GM12878 (cell line): Measurements from ENCODE around the gene ADGRD2. TPM values are rescaled to one million over a fixed set of nuclear protein-coding genes. Genes with fewer than 3 reads are reported as not detected.

Source experiments
- ATAC-seq: fragments of 200-7000 bp; cut with Tn5 transposase; 3 replicates; pipeline ENCODE4 v1.9.1; 2020; ENCODE audit warnings: mild to moderate bottlenecking, moderate library complexity
- BruUV-seq: library from RNA; stranded (reverse); fragments of 400-500 nt; replicated peaks from 2 replicates; lab custom pipeline; 2021; lab: Mats Ljungman, UMichigan
- CTCF ChIA-PET: fragments of 300-600 bp; sonication (Branson Sonifier 250); formaldehyde crosslinking; extraction: SDS; loops from one replicate; lab custom pipeline; 2021; ENCODE audit warnings: inconsistent platforms; lab: Yijun Ruan, JAX
- POLR2A ChIA-PET: fragments of 350-600 bp; formaldehyde crosslinking; extraction: SDS; loops from one replicate; lab custom pipeline; 2021; ENCODE audit warnings: inconsistent platforms; lab: Charles Lee
- RAD21 ChIA-PET: fragments of 300-600 bp; sonication (Branson Sonifier 250); formaldehyde crosslinking; loops from one replicate; lab custom pipeline; 2023; ENCODE audit warnings: antibody characterized with exemption; ENCODE audit not compliant: unreplicated experiment; lab: Charles Lee
- SMC1A ChIA-PET: fragments of 300-600 bp; sonication (Branson Sonifier 250); formaldehyde crosslinking; loops from one replicate; lab custom pipeline; 2023; ENCODE audit not compliant: unreplicated experiment, uncharacterized antibody; lab: Charles Lee
- DNase-seq: peaks from one replicate; pipeline ENCODE4 v3.0.0-alpha.2; 2011; ENCODE audit warnings: low read depth, low spot score
- FAIRE-seq: peaks from 3 replicates; lab custom pipeline; 2011; peaks lifted over from hg19 to GRCh38; lab: Jason Lieb, UNC
- H2AFZ ChIP-seq: 2 replicates; pipeline ENCODE4 v1.6.0; 2011; ENCODE audit warnings: low read depth, low read length, control low read depth; ENCODE audit not compliant: control insufficient read depth
- H3K27ac ChIP-seq: 2 replicates; pipeline ENCODE4 v1.5.1; 2011; ENCODE audit warnings: control low read depth; ENCODE audit not compliant: control insufficient read depth, insufficient read depth
- H3K27me3 ChIP-seq, 2 experiments: replicated peaks in 1 of 2; 2 replicates each; pipeline versions ENCODE4 v1.6.0 to v1.6.1; 2011; ENCODE audit warnings: low read length in 1 of 2; ENCODE audit not compliant: control insufficient read depth in 2 of 2, insufficient read depth in 2 of 2
- H3K36me3 ChIP-seq, 2 experiments: 2 replicates each; pipeline ENCODE4 v1.5.1; 2011; ENCODE audit warnings: low read length in 1 of 2; ENCODE audit not compliant: control insufficient read depth in 2 of 2, insufficient read depth in 2 of 2
- H3K4me1 ChIP-seq: 2 replicates; pipeline ENCODE4 v1.6.1; 2011; ENCODE audit warnings: mild to moderate bottlenecking, low read length, moderate library complexity, mixed read lengths; ENCODE audit not compliant: control insufficient read depth, insufficient read depth
- H3K4me2 ChIP-seq: 2 replicates; pipeline ENCODE4 v1.6.0; 2011; ENCODE audit warnings: control low read depth; ENCODE audit not compliant: control insufficient read depth, insufficient read depth
- H3K4me3 ChIP-seq: fragments of 200-600 bp; sonication (generic); 2 replicates; pipeline ENCODE4 v1.5.1; 2016
- H3K79me2 ChIP-seq: 2 replicates; pipeline ENCODE4 v1.6.0; 2011; ENCODE audit warnings: low read length; ENCODE audit not compliant: control insufficient read depth, insufficient read depth
- H3K9ac ChIP-seq: 2 replicates; pipeline ENCODE4 v1.8.0; 2011; ENCODE audit warnings: low read length, control low read depth, mixed read lengths; ENCODE audit not compliant: control insufficient read depth, insufficient read depth
- H3K9me3 ChIP-seq: replicated peaks from 3 replicates; pipeline ENCODE4 v1.5.1; 2011; ENCODE audit warnings: mild to moderate bottlenecking, low read length; ENCODE audit not compliant: control insufficient read depth, insufficient read depth
- H4K20me1 ChIP-seq: 2 replicates; pipeline ENCODE4 v1.6.0; 2011; ENCODE audit not compliant: control insufficient read depth, insufficient read depth
- ASH2L ChIP-seq: fragments of 300-600, 200-600 bp; sonication (generic); IDR thresholded peaks from 2 replicates; pipeline ENCODE4 v1.6.1; 2017; ENCODE audit warnings: low read depth, mild to moderate bottlenecking, borderline replicate concordance
- ATF7 ChIP-seq: fragments of 450-650 bp; IDR thresholded peaks from 2 replicates; pipeline ENCODE4 v1.6.1; 2016; ENCODE audit warnings: low read depth, mild to moderate bottlenecking
- BACH1 ChIP-seq: fragments of 450-650 bp; IDR thresholded peaks from 2 replicates; pipeline ENCODE4 v1.6.1; 2017; ENCODE audit warnings: mild to moderate bottlenecking, borderline replicate concordance
- BCL11A ChIP-seq: IDR thresholded peaks from 2 replicates; pipeline ENCODE4 v1.6.1; 2011; ENCODE audit warnings: low read depth, low read length
- CBFB ChIP-seq: IDR thresholded peaks from 2 replicates; pipeline ENCODE4 v1.6.1; 2016; ENCODE audit warnings: antibody characterized with exemption, low read depth
- HDAC2 ChIP-seq: fragments of 200-600 bp; sonication (generic); IDR thresholded peaks from 2 replicates; pipeline ENCODE4 v1.6.1; 2017
- MEF2B ChIP-seq: fragments of 450-650 bp; IDR thresholded peaks from 2 replicates; pipeline ENCODE4 v1.6.1; 2018; ENCODE audit warnings: mild to moderate bottlenecking, moderate library complexity; ENCODE audit not compliant: partially characterized antibody, poor library complexity, severe bottlenecking
- NR2C1 ChIP-seq: fragments of 450-650 bp; IDR thresholded peaks from 2 replicates; pipeline ENCODE4 v1.6.1; 2017; ENCODE audit warnings: antibody characterized with exemption, mild to moderate bottlenecking, moderate library complexity
- POLR2A ChIP-seq: IDR thresholded peaks from 2 replicates; pipeline ENCODE4 v1.6.1; 2011; ENCODE audit warnings: low read depth, mild to moderate bottlenecking, low read length
- SUZ12 ChIP-seq: fragments of 200-600 bp; sonication (generic); IDR thresholded peaks from one replicate; pipeline ENCODE4 v1.6.1; 2018; ENCODE audit warnings: antibody characterized with exemption, mild to moderate bottlenecking; ENCODE audit not compliant: unreplicated experiment
- ZNF207 ChIP-seq: fragments of 450-650 bp; IDR thresholded peaks from 2 replicates; pipeline ENCODE4 v1.6.1; 2014; ENCODE audit warnings: antibody characterized with exemption, mild to moderate bottlenecking, borderline replicate concordance
- ZNF217 ChIP-seq: fragments of 450-650 bp; IDR thresholded peaks from 2 replicates; pipeline ENCODE4 v1.6.1; 2017; ENCODE audit warnings: antibody characterized with exemption, mild to moderate bottlenecking
- WGBS: methylation state at CpG from one replicate; pipeline ENCODE4 v1.1.6; 2016; ENCODE audit warnings: low lambda C conversion rate; ENCODE audit not compliant: insufficient replicate concordance, insufficient coverage; ENCODE audit errors: missing lambda C conversion rate; 5-methylcytosine and 5-hydroxymethylcytosine counted together
- in situ Hi-C: fragments of 300-500 bp; cut with MboI; formaldehyde crosslinking; loops from 9 replicates; pipeline ENCODE4 v1.14.3; 2018; ENCODE audit warnings: mixed read lengths
- intact Hi-C: fragments of 100-400 bp; cut with micrococcal nuclease; formaldehyde crosslinking; loops from one replicate; pipeline ENCODE4 v1.14.2; 2022; ENCODE audit not compliant: unreplicated experiment
- polyA plus RNA-seq, 11 experiments: library from polyadenylated mRNA; depleted of rRNA in 4 of 11; unstranded in 6 of 11; stranded (reverse) in 5 of 11; fragments of >200 nt; fragmentation: Nextera tagmentation in 4 of 11; fragmentation: Illumina TruSeq in 1 of 11; extraction: Ambion mirVana in 4 of 11; extraction: Trizol in 1 of 11; gene quantifications; 1 replicate in 1 of 11; 2 replicates in 10 of 11; pipeline versions ENCODE4 v1.2.1 to v1.2.3, GENCODE V29; 2011 to 2016; ENCODE audit warnings: inconsistent platforms in 2 of 11, missing spikeins in 2 of 11, low read depth in 1 of 11
- total RNA-seq, 4 experiments: library from RNA; depleted of rRNA in 3 of 4; stranded (reverse); fragments of >200 nt in 3 of 4; fragmentation: Illumina TruSeq in 1 of 4; extraction: Trizol in 1 of 4; gene quantifications; 2 replicates each; pipeline versions ENCODE4 v1.2.1 to v1.2.3, GENCODE V29; 2013 to 2021
- TF ChIP-seq, protein P1 (sequence below): fragments of 450-650 bp; IDR thresholded peaks from 2 replicates; pipeline ENCODE4 v1.6.1; 2017; ENCODE audit warnings: borderline replicate concordance
- TF ChIP-seq, protein P2 (sequence below): IDR thresholded peaks from 2 replicates; pipeline ENCODE4 v1.6.1; 2012; ENCODE audit warnings: mild to moderate bottlenecking, low read depth, low read length

Gene ADGRD2
- total and polyA plus RNA-seq, 10 of the 15 experiments (the other 5 are each of a cell fraction or from before 2014, with no cell fraction given): not detected

GRCh38 chr9:124503713-124504529 lies 53.7 kb downstream of the ADGRD2 start:
- Histone ChIP-seq H4K20me1 (no peaks in the 10 kb centered on the region), H3K36me3 (no peaks in the 10 kb centered on the region), H2AFZ (no peak overlapping the region), H3K4me1 (peaks cover 9% of the 10 kb centered on the region; the same call in 1 of the 2 replicates), H3K4me2 (peak overlapping the region; percentile 25; the same call in 1 of the 2 replicates), H3K79me2 (no peaks in the 10 kb centered on the region), H3K9me3 (no peaks in the 10 kb centered on the region), H3K27me3 (peaks cover 9 to 10% of the 10 kb centered on the region in 2 experiments; a peak in 3 of 4 replicates), H3K27ac (no peak overlapping the region), H3K4me3 (no peak overlapping the region), H3K9ac (no peak overlapping the region)
- WGBS: 32% methylated on average over 49 of the region's 76 CpGs
- SMC1A ChIA-PET: no interaction called here
- no TSS peak for BruUV-seq
- DNase-seq (no peak), ATAC-seq (no peak), FAIRE-seq (no peak)
- CTCF ChIA-PET: no interaction called here
- TF ChIP-seq BACH1: no peak
- TF ChIP-seq SUZ12: peak; percentile 99
- TF ChIP-seq NR2C1: no peak
- no peak for TF ChIP-seq CBFB
- TF ChIP-seq POLR2A: no peak
- intact Hi-C loops: no loop called here
- RAD21 ChIA-PET: no interaction called here
- in situ Hi-C loops: no loop called here
- POLR2A ChIA-PET: no interaction called here

DNA sequence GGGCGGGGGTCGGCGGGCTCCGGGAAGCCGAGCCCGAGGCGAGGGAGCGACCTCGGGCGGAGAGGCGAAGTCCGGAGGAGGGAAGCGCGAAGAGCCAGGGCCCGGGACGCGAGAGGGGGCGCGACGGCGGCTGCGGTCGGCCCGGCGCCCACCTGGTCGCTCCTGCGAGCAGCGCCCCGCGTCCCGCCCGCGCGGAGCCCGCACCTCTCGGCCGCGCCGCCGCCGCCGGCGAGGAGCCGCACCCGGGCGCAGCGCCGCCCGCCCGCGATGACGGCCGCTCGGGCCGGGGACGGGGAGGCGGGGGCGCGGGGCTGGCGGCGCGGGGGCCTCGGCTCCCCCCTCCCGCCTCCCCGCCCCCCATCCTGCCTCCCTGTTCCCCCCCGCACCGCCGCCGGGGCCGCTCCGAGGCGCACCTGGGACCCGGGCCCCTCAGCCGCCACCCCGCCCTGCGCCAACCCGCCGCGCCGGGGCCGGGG lies 54.3 kb downstream of the ADGRD2 start:
- Histone ChIP-seq H3K36me3 (no peaks in the 10 kb centered on the region), H3K27ac (no peak overlapping the region), H3K27me3 (peaks cover 9 to 10% of the 10 kb centered on the region in 2 experiments; a peak in 3 of 4 replicates), H3K79me2 (no peaks in the 10 kb centered on the region), H3K9ac (no peak overlapping the region), H4K20me1 (no peaks in the 10 kb centered on the region), H3K4me3 (no peak overlapping the region), H3K9me3 (no peaks in the 10 kb centered on the region), H3K4me2 (no peak overlapping the region), H2AFZ (no peak overlapping the region), H3K4me1 (0 out of 2 replicates have a peak, but pooled peaks cover 3% of the 10 kb centered on the region)
- SMC1A ChIA-PET: no interaction called here
- POLR2A ChIA-PET: no interaction called here
- intact Hi-C loops (no loop called here), in situ Hi-C loops (no loop called here)
- ATAC-seq (no peak), DNase-seq (no peak), FAIRE-seq (no peak)
- no TSS peak for BruUV-seq
- CTCF ChIA-PET: no interaction called here
- RAD21 ChIA-PET: no interaction called here
- 12% methylated on average over 28 of the region's 81 CpGs for WGBS
- TF ChIP-seq, protein P1, sequence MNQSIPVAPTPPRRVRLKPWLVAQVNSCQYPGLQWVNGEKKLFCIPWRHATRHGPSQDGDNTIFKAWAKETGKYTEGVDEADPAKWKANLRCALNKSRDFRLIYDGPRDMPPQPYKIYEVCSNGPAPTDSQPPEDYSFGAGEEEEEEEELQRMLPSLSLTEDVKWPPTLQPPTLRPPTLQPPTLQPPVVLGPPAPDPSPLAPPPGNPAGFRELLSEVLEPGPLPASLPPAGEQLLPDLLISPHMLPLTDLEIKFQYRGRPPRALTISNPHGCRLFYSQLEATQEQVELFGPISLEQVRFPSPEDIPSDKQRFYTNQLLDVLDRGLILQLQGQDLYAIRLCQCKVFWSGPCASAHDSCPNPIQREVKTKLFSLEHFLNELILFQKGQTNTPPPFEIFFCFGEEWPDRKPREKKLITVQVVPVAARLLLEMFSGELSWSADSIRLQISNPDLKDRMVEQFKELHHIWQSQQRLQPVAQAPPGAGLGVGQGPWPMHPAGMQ: no peak
- TF ChIP-seq ASH2L (no peak), MEF2B (no peak), BCL11A (no peak), ZNF207 (no peak), ZNF217 (no peak), ATF7 (no peak), HDAC2 (no peak)
- TF ChIP-seq, protein P2, sequence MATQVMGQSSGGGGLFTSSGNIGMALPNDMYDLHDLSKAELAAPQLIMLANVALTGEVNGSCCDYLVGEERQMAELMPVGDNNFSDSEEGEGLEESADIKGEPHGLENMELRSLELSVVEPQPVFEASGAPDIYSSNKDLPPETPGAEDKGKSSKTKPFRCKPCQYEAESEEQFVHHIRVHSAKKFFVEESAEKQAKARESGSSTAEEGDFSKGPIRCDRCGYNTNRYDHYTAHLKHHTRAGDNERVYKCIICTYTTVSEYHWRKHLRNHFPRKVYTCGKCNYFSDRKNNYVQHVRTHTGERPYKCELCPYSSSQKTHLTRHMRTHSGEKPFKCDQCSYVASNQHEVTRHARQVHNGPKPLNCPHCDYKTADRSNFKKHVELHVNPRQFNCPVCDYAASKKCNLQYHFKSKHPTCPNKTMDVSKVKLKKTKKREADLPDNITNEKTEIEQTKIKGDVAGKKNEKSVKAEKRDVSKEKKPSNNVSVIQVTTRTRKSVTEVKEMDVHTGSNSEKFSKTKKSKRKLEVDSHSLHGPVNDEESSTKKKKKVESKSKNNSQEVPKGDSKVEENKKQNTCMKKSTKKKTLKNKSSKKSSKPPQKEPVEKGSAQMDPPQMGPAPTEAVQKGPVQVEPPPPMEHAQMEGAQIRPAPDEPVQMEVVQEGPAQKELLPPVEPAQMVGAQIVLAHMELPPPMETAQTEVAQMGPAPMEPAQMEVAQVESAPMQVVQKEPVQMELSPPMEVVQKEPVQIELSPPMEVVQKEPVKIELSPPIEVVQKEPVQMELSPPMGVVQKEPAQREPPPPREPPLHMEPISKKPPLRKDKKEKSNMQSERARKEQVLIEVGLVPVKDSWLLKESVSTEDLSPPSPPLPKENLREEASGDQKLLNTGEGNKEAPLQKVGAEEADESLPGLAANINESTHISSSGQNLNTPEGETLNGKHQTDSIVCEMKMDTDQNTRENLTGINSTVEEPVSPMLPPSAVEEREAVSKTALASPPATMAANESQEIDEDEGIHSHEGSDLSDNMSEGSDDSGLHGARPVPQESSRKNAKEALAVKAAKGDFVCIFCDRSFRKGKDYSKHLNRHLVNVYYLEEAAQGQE: no peak
